Measurements from ENCODE around the gene CELF1.

The CELF1 gene

GRCh38 chr11:47443817-47444216 is 109.1 kb downstream of the CELF1 start:
- DNase-seq, result no peak

DNA sequence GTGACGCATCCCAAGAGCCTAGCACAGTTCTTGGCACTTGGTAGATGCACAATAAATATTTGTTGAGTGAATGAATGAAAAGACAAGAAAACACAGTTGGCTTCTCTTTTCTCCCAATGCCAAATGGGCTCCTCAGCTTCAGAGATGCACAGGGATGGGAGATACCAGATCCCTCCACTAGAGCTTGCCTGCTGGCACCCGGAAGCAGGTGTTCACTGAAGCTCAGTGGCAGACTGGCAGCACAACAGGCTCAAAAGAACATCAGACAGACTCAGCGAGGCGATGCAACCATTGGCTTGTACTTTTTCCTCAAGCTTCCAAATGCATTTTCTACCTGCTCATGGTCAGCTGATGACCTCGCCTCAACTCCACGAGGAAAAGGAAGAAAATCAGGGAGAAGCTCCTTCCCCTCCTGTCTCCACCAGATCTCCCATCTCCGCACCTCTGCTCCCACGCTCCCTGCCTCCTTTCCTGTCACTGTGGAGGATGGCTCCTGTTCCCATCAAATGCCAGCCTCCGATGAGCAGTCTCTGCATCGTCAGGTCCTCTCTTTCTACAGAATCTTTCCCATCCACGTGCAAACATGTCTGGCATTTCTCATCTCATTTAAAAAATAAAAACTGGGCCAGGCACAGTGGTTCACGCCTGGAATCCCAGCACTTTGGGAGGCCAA is 109.8 kb downstream of the CELF1 start:
- no peak for DNase-seq

DNA sequence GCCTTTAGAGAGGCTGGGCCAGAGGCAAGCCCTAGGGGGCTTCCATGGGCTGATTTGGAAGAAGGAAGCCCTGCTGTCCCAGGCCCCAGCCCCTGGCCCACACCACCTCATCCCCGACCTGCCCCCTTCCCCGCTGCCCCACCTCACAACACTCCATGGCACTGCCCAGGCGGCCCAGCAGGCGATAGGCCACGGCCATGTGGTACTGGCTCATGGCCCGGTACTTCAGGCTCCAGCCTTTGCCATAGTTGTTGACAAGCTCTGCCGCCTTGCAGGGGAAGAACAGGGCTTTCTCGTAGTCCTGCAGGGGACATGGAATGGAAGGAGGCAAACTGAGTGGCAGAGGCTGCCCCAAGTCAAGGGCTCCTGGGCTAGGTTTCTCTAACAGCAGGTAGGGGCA is 110.4 kb downstream of the CELF1 start:
- no peak for DNase-seq

- DNase-seq, result no peak
These were observed 111.5 kb downstream of the CELF1 start for GRCh38 chr11:47441421-47441820.

DNA sequence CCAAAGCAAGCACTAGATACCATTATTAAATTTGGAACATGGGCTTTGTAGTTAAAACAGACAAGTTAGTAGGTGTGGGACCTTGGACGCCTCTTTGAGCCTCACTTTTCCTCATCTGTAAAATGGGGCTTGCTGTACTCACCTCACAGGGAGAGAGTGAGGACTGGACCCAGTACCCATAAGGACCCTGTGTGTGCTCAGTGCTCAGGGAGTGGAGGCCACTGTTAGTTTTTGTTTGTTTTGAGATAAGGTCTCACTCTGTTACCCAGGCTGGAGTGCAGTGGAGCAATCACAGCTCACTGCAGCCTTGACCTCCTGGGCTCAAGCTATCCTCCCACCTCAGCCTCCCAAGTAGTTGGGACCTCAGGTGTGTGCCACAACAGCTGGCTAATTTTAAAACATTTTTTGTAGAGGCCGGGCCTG is 112.9 kb downstream of the CELF1 start:
- no peak for DNase-seq

DNA sequence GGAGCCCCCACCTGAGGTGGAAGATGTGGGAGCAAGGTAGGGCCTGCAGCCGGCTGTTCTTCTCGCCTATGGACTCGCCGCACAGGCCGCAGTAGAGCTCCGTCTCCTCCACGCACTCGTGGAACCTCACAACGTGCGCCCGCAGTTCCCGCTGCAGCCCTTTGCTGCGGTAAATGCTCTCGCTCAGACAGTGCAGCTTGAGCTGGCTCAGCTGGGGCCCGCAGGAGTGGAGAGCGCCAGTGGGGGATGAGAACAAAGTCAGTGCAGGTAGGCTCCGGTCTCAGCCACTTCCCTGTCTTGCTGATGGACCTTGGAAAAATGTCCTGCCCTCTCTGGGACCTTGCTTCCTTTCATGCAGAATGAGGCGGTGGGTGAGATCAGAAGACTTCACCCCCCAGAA is 114.2 kb downstream of the CELF1 start:
- DNase-seq, result no peak

- DNase-seq, result no peak
These were observed 115.0 kb downstream of the CELF1 start for GRCh38 chr11:47437746-47438418.

- DNase-seq, result no peak
These were observed 115.7 kb downstream of the CELF1 start for GRCh38 chr11:47437218-47437745.

DNA sequence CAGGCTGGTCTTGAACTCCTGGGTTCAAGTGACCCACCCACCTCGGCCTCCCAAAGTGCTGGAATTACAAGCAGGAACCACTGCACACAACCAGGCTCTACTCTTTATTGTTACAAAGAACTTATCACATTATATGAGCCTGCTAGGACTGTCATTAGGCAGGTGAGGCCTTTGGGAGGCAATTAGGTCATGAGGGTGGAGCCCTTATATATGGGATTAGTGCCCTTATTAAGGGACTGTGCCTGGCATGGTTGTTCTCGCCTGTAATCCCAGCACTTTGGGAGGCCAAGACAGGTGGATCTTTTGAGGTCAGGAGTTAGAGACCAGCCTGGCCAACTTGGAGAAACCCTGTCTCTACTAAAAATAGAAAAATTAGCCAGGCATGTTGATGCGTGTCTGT is 116.2 kb downstream of the CELF1 start:
- DNase-seq, result no peak

DNA sequence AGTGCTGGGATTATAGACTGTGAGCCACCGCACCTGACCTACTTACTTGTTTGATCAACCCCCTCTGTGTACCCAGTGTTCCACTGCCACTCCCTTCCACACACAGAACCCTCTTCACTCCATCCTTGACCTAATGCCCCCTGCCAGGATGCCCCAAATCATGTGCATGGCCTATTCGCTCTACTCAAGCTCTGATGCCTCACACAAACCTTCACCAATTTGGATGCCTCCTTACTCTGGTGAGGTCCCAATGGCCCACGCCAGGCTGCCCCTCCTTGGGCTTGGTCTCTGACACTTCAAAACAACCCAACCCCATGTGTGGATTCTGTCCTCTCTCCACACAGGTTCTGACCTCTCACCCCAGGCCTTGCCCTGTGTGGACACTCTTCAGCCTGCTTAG is 117.2 kb downstream of the CELF1 start:
- no peak for DNase-seq

DNA sequence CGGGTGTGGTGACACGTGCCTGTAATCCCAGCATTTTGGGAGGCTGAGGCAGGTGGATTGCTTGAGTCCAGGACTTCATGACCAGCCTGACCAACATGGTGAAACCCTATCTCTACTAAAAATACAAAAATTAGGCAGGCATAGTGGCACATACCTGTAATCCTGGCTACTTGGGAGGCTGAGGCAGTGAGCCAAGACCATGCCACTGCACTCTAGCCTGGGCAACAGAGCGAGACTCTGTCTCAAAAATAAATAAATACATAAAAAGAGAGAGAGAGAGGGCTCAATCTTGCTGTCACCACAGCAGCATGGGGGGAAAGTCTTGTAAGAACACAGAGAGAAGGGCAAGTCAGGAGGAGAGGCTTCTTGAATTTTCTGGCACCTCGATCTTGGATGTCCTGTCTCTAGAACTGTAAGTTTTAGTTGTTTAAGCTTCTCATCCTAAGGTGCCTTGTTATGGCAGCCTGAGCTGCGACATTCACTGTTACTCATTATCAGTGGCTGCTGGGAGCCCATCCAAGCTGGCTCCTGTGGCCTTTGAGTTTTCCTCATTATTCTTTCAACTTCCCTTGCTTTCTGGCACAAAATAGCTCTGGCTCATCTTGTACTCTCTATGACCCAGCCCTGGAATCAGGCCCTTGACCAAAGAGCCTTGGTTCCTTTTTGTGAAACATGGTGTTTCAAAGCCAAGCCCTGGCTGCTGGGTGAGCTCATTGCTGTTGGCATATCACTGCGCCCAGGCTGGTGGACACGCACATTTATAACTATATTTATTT is 118.7 kb downstream of the CELF1 start:
- DNase-seq, result no peak

- no peak for DNase-seq
These were observed 119.8 kb downstream of the CELF1 start for GRCh38 chr11:47433157-47433556.

DNA sequence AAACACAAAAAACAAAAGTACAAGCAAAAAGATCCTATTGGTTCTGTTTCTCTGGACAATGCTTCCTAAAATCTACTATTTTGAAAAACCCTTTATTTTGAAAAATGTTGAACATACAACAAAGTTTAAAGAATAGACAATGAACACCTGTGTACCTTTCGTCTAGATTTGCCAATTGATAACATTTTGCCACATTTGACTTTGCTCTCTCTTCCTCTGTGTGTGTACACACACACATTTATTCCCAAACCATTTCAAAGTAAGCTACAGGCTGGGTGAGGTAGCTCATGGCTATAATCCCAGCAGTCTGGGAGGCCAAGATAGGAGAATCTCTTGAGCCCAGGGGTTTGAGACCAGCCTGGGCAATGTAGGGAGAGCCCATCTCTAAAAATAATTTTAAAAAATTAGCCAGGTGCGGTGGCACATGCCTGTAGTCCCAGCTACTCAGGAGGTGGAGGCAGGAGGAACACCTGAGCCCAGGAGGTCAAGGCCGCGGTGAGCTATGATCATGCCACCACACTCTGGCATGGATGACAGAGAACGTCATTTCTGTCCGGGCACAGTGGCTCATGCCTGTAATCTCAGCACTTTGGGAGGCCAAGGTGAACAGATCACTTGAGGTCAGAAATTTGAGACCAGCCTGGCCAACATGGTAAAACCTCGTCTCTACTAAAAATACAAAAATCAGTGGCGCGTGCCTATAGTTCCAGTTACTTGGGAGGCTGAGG is 121.4 kb downstream of the CELF1 start:
- DNase-seq, result no peak

GRCh38 chr11:47430524-47430923 is 122.4 kb downstream of the CELF1 start:
- DNase-seq, result no peak

DNA sequence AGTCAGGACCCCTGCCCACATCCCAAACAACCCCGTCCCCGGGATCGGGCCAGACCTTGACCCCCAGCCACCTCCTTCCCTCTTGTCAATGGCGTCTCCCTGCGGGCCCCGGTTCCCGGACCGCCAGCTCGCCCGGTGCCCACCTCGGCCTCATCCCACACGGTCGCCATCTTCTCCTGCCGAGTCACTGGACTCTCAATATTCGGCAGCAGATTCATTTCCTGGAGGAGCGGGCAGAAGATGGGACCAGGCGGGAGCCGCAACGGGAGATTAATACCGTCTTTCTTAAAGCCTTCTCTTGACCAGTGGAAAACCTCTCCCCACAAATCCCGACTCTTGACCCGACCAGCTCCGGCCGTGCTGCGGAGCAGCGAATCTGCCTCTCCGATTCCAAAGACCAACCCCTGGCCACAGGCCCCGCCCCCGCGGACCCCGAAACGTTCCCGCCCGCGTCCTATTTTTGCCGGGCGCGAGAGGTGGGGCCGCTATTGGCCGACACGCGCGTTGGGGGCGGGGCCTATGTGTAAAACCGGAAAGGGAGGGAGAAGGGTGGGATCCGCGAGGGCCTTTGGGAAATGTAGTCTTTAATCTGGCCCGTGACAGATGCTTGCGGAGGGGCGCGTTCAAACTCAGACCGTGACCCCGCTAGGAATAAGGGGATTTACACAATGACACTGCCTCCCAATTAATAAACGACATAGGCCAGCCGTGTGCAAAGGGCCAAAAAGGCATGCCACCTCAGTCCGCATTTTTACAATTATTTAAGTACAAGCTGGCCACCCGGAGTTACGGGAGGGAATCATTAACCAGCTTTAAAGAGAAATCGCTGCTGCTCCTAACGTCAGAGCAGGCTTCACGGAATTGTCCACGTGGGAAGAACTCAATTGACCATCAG is 126.6 kb downstream of the CELF1 start, which contains the start of gene PSMC3:
Gene PSMC3, minus strand, starts transcription at position 378 of the 895 bp plus-strand sequence. Its CDS starts 160 bp downstream, at position 218.
- peak; percentile 98 for DNase-seq

- no peak for DNase-seq
These were observed 127.3 kb downstream of the CELF1 start for GRCh38 chr11:47425611-47426010.

DNA sequence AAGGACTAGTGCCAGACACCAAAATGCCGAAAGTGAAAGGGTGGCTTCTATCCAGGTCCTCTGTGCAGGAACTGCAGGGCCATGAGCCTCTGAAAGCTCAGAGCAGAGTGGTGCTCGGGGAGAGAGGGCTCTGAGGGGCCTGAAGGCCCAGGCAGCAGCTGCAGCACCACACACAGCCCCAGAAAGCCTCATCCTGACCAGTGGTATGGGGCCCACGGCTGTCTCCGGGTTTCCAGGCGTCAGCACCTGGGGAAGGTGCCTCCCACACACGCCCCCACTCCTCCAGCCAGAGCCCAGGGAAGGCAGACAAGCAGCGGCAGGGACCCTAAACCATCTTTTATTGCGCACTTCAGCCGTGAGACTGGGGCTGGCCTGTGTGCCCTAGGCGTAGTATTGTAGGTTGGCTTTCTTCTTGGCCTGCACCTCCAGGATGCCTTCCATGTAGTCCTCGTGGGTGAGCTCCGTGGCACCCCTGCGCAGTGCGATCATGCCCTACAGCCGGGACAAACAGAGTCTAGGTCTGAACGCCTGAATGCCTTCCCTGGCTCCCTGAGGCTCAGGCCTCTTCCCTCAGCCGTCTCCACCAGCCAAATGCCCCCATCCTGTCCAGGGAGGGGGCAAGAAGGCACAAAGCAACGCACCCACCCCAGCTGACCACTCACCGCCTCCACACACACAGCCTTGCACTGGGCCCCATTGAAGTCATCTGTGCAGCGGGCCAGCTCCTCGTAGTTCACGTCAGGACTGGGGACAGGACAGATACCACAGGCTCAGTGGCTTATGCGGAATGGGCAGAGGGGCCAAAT is 134.3 kb downstream of the CELF1 start:
- DNase-seq, result no peak

GRCh38 chr11:47417712-47418111 is 135.2 kb downstream of the CELF1 start:
- DNase-seq, result no peak

DNA sequence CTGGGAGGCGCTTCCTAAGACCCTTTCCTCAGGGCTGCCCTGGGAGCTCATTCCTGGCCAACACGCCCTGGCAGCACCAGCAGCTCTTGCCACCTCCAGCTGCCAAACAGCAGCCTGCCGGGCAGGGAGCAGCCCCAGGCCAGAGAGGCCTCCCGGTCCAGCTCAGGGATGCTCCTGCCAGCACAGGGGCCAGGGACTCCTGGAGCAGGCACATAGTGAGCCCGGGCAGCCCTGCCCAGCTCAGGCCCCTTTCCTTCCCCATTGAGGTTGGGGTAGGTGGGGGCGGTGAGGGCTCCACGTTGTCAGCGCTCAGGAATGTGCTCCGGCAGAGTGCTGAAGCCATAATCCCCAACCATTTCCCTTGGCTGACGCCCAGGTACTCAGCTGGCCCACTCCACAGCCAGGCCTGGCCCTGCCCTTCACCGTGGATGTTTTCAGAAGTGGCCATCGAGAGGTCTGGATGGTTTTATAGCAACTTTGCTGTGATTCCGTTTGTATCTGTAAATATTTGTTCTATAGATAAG is 136.9 kb downstream of the CELF1 start:
- no peak for DNase-seq
